NCI-H146 (cell line): ENCODE data around the gene ZNF496.
"Not testable (repeated sequence)": the region's sequence is repeated elsewhere in the genome, so short reads cannot be mapped to it uniquely, and the experiment has no call there.

Experiments
- DNase-seq: peaks from one replicate; lab custom pipeline; 2025; lab: John Stamatoyannopoulos, UW

ZNF496 gene

GRCh38 chr1:247331525-247332214, at the start of gene ZNF496:
Gene ZNF496, minus strand, starts transcription at chr1:247331867. Its CDS starts 2,289 bp downstream, at chr1:247329578.
- peak; percentile 94 for DNase-seq

DNA sequence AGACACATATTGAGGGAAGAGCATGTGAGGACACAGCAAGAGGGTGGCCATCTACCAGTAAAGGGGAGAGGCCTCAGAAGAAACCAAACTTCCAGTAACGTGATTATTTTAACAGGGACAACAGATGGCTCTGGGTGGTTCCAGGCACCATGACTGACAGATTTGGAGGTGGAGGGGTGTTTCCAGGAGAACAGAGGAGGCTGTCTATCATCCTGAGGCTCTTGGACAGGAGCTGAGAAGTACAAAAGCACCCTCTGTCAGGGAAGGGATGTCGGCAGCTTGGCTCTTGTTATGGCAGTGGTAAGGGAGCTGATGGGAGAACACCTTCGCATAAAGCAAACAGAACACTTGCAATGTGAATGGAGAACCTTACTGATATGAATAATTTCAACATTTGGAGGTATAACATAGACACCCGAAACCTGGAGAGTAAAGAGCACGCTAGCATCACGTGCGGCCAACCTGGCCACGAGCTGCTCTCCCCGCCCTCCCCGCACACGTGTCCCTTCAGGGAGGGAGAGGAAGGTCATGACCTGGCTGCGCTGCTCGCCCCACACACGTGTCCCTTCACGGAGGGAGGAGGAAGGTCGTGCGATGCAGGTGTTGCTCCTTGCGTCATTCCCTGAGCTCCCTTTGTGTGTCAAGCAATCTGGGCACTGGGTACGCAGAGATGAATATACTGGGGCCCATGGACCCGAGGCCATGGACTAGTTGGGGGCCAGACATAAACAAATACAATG, 46.8 kb upstream of the ZNF496 start:
- DNase-seq: no peak

DNA sequence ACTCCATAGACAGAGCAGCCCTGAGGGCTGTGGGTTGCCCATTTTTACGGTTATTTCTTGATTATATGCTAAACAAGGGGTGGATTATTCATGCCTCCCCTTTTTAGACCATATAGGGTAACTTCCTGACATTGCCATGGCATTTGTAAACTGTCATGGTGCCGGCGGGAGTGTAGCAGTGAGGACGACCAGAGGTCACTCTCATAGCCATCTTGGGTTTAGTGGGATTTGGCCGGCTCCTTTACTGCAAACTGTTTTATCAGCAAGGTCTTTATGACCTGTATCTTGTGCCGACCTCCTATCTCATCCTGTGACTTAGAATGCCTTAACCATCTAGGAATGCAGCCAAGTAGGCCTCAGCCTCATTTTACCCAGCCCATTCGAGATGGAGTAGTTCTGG, 46.0 kb upstream of the ZNF496 start:
- not testable (repeated sequence) for DNase-seq

GRCh38 chr1:247376659-247377058, 45.0 kb upstream of the ZNF496 start:
- no peak for DNase-seq

DNA sequence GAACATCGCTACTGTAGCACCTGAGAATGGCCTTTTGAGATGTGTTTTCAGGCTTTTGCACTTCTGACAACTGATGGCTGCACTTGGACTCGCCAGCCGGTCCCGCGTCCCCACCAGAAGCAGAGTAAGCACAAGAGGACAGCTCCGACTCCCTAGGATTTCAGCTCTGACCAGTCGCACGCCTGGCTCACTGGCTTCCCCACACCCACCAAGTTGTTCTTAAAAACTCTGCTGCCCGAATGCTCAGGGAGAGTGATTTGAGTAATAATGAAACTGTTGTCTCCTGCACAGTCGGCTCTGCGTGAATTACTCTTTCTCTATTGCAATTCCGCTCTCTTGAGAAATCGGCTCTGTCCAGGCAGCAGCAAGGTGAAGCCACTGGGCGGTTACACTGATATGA, 44.1 kb upstream of the ZNF496 start:
- no peak for DNase-seq

GRCh38 chr1:247374651-247375334, 43.1 kb upstream of the ZNF496 start:
- not testable (repeated sequence) for DNase-seq

DNA sequence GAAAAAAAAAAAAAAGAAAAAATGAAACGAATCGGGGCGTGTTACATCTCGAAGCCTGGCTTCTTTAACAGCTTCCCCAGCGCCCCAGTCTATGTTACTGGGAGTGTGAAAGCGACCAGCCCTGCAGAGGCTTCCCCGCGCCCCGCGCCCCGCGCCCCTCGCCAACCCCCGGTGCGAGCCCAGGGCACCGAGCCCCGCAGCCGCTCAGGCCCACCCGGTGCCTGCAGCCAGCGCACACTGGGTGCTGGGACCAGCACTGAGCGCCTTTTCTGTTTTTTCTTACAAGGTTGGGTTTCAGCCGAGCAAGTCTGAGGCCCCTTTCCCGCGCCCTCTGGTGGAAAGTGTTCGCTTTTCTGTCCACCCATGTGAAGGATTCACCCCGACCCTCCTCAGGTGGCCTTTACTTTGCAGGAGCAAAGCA, 42.1 kb upstream of the ZNF496 start:
- DNase-seq: no peak

GRCh38 chr1:247371801-247372259, 40.2 kb upstream of the ZNF496 start:
- DNase-seq: no peak

- DNase-seq: peak; percentile 14
Observed at GRCh38 chr1:247370786-247371732, 39.4 kb upstream of the ZNF496 start.

DNA sequence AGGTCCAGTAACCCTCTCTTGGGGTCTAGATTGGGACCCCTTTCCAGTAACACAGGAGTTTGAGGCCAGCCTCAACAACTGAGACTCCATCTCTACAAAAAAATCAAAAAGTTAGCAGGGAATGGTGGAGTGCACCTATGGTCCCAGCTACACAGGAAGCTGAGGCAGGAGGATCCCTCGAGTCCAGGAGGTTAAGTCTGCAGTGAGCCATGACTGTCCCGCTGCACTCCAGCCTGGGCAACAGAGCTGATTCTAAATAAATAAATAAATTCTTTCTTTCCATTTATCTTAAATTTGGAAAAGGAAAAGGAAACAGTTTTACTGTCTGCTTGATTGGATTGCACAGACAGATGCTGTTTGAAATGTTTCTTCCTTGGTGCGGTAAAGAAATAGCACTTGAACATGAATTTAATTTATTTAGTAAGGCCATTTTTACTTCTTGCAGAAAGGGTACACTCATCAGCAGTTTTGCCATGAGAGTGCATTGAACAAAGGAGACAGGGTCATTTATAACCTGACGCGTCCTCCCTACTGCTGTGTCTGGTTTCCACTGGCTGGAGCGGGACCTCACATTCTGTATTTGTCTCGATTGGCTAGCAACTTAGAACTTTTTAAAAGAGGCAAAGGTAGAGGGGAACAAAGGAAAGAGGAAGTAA, 37.0 kb upstream of the ZNF496 start:
- no peak for DNase-seq

- DNase-seq: no peak
Observed at GRCh38 chr1:247367786-247368422, 36.2 kb upstream of the ZNF496 start.

GRCh38 chr1:247366926-247367645, 35.4 kb upstream of the ZNF496 start:
- DNase-seq: no peak

- DNase-seq: not testable (repeated sequence)
Observed at GRCh38 chr1:247366345-247366744, 34.7 kb upstream of the ZNF496 start.

- no peak for DNase-seq
Observed at GRCh38 chr1:247365023-247365422, 33.4 kb upstream of the ZNF496 start.

- DNase-seq: not testable (repeated sequence)
Observed at GRCh38 chr1:247363000-247363399, 31.3 kb upstream of the ZNF496 start.

GRCh38 chr1:247362153-247362552, 30.5 kb upstream of the ZNF496 start:
- DNase-seq: no peak

DNA sequence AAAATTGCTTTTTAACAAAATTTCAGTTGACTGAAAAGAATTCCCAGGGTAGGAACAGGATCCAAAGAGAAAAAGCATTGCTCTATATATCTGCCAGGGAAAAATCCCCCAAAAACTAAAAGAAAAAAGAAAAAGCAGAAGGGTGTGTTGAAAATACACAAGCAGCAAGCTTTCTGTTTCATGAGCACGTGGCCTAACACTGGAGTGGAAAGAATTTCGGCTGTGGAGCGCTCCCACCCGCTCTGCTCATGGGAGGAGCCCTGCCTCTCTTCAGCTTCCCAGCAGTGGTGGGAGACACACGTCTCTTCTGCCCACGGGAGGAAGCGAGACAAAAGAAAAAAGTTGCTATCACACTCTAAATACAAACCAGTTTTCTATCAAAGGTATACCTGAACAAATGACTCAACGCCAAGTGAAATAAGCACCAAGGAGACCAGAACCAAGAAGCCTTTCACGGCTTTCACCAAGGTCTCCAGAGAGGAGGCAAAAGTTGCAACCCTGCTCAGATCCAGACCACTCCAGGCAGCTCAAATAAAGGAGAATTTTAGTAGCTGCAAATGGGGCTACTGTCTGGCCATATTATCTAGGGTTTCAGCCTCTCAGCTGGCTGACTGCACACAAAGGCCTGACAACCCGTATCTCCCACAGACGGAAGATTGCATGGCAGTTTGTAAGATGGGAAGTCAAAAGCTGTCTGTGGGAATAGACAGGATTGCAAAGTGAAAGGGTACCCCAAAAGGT, 29.5 kb upstream of the ZNF496 start:
- no peak for DNase-seq

DNA sequence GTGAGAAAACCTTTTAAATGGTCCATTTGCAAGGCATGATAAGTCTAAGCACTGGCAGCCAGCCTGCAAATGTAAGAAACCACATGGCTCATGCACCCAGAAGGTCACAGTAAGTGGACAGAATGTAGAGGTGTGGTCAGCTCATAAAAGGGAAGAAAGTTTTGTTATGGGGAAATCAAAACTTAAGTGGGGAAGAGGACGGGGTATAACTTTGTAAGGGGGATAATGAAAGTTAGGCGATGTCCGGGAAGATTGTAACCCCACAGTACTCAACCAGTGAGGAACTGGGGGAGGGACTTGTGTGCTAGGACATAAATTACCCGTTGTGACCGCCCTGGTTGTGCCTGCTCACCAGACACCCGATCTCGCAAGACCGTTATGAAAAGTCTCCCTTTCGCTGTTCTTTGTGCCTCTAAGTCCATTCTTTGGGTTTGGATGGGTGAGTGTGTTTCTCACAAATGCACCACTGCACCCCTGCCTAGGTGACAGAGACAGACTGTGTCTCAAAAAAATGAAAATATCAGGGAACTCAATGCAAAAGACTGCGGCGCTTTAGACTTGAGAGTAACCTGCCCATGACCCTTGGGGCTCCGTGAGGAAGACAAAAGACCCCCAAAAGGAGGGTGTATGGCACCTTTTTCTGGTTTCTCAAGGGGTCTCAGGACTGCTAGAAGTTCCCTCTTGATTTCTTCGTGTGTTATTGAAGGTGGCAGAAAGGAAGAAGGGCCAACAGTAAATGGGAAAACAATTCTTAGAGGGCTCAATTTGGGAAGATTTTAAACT, 28.6 kb upstream of the ZNF496 start:
- no peak for DNase-seq
